HUES64 (cell line): Measurements from ENCODE around the gene MAS1L.

ENCODE experiments used
- H3K27ac ChIP-seq: 2 replicates; pipeline ENCODE4 v1.7.0; 2013; ENCODE audit warnings: low read depth, low read length, inconsistent platforms
- H3K27me3 ChIP-seq: 2 replicates; pipeline ENCODE4 v1.6.1; 2013; ENCODE audit warnings: mild to moderate bottlenecking, low read length; ENCODE audit not compliant: insufficient read depth
- H3K36me3 ChIP-seq: 2 replicates; pipeline ENCODE4 v1.6.1; 2013; ENCODE audit warnings: mild to moderate bottlenecking, low read length; ENCODE audit not compliant: insufficient read depth
- H3K4me1 ChIP-seq: 2 replicates; pipeline ENCODE4 v1.6.1; 2013; ENCODE audit warnings: mild to moderate bottlenecking, low read length, moderate library complexity; ENCODE audit not compliant: insufficient read depth
- H3K4me3 ChIP-seq: 2 replicates; pipeline ENCODE4 v1.5.1; 2013; ENCODE audit warnings: mild to moderate bottlenecking, low read length, moderate library complexity
- H3K9ac ChIP-seq: 2 replicates; pipeline ENCODE4 v1.6.1; 2013; ENCODE audit warnings: mild to moderate bottlenecking, low read depth, low read length
- H3K9me3 ChIP-seq: 2 replicates; pipeline ENCODE4 v1.6.1; 2013; ENCODE audit warnings: low read depth, low read length; ENCODE audit not compliant: insufficient read depth
- WGBS: fragments of 150-250, 120-280 bp; methylation state at CpG from one replicate; pipeline ENCODE4 v1.1.7; 2013; ENCODE audit warnings: missing lambda C conversion rate; 5-methylcytosine and 5-hydroxymethylcytosine counted together

The MAS1L gene

GRCh38 chr6:29510202-29510601 lies 22.4 kb upstream of the MAS1L start:
- no peaks in the 10 kb centered on the region for H3K27me3 ChIP-seq
- no peak overlapping the region for H3K9ac ChIP-seq
- peaks cover 5% of the 10 kb centered on the region for H3K4me1 ChIP-seq
- H3K9me3 ChIP-seq, result no peaks in the 10 kb centered on the region
- 70% methylated on average over 4 of the region's 4 CpGs for WGBS
- H3K4me3 ChIP-seq, result no peak overlapping the region
- no peaks in the 10 kb centered on the region for H3K36me3 ChIP-seq
- H3K27ac ChIP-seq, result no peak overlapping the region

- 88% methylated on average over 9 of the region's 9 CpGs for WGBS
- H3K9ac ChIP-seq, result no peak overlapping the region
- H3K36me3 ChIP-seq, result no peaks in the 10 kb centered on the region
- H3K4me1 ChIP-seq, result peaks cover 5% of the 10 kb centered on the region
- H3K4me3 ChIP-seq, result no peak overlapping the region
- H3K27me3 ChIP-seq, result no peaks in the 10 kb centered on the region
- H3K9me3 ChIP-seq, result no peaks in the 10 kb centered on the region
- no peak overlapping the region for H3K27ac ChIP-seq
Observed at GRCh38 chr6:29509711-29510110, 22.0 kb upstream of the MAS1L start.

GRCh38 chr6:29509239-29509638 lies 21.5 kb upstream of the MAS1L start:
- Histone ChIP-seq H3K4me1 (peaks cover 5% of the 10 kb centered on the region), H3K36me3 (no peaks in the 10 kb centered on the region), H3K9ac (no peak overlapping the region), H3K9me3 (no peaks in the 10 kb centered on the region), H3K27ac (no peak overlapping the region), H3K4me3 (no peak overlapping the region), H3K27me3 (no peaks in the 10 kb centered on the region)
- WGBS, result 86% methylated on average over 6 of the region's 6 CpGs

DNA sequence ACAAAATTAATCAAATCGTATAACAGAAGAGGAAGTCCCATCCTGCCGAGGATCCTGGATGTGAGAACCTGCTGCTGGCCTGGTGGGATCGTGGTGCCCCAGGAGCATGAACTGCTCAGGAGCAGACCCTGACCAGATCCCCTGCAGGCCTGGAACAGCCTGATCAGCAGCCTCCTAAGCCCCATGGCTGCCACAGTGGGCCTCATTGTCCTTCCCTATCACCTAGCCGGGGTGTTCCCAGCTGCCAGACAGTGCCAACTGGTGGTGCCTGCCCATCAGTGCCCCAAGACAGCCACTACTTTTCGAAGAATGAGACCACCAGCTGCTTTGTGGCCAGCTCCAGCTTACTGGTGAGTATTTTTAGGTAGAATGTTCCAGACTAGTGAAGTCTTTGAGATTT lies 19.6 kb upstream of the MAS1L start:
- H3K9me3 ChIP-seq, result no peaks in the 10 kb centered on the region
- H3K27ac ChIP-seq, result no peak overlapping the region
- WGBS, result 94% methylated on average over 5 of the region's 5 CpGs
- no peak overlapping the region for H3K4me3 ChIP-seq
- no peaks in the 10 kb centered on the region for H3K27me3 ChIP-seq
- H3K4me1 ChIP-seq, result peaks cover 5% of the 10 kb centered on the region
- H3K36me3 ChIP-seq, result no peaks in the 10 kb centered on the region
- H3K9ac ChIP-seq, result no peak overlapping the region

DNA sequence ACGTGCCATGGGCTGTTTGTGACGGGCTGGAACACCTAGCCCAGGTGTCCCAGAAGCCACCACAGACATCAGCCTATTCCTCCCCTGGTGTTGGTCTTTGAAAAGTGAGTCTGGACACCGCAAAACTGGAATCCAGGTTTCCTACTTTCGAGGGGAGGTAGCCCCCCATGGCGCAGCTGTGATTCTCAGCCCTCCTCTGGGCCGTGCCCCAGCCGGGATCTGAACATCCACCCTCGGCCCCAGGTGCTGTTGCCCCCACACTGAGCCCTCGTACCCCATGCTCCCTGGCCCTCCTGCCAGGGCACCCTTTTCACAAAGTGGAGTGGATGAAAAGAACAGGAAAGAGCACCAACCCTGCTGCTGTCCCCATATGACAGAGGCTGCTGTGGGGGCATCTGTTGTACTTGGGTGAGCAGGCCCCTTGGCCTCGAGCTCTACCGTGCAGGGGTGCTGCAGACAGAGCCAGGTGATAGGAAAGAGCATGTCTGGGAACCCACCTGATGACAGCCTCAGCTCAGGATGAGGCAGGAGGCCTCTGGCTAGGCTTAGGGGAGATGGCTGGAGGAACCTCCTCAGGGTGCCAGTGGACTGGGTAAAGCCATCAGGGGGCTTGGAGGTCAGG lies 18.8 kb upstream of the MAS1L start:
- Histone ChIP-seq H3K4me1 (peaks cover 5% of the 10 kb centered on the region), H3K27ac (no peak overlapping the region), H3K4me3 (no peak overlapping the region), H3K9me3 (no peaks in the 10 kb centered on the region), H3K9ac (no peak overlapping the region), H3K27me3 (no peaks in the 10 kb centered on the region), H3K36me3 (no peaks in the 10 kb centered on the region)
- 87% methylated on average over 11 of the region's 11 CpGs for WGBS

DNA sequence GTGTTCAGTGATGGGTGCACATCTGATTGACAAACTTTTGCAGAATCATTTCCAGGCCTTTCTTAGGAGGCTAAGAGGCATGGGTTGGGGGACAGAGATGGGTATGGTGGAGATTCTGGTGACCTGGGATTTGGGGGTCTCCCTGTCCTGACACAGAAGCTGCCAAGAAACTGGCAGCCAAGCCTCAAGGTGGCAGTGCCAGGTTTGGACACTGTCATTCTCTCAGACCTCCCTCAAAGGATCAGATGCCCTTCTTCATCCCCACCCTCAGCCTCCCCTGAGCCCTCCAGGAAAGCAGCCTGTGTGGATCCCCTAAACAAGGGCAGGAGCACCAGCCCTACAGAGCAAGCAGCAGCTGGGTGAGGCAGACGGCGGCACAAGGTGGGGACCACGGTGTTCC lies 18.1 kb upstream of the MAS1L start:
- no peaks in the 10 kb centered on the region for H3K27me3 ChIP-seq
- no peaks in the 10 kb centered on the region for H3K36me3 ChIP-seq
- H3K4me3 ChIP-seq, result no peak overlapping the region
- H3K9me3 ChIP-seq, result no peaks in the 10 kb centered on the region
- no peak overlapping the region for H3K9ac ChIP-seq
- peaks cover 5% of the 10 kb centered on the region for H3K4me1 ChIP-seq
- no peak overlapping the region for H3K27ac ChIP-seq
- WGBS, result 95% methylated on average over 3 of the region's 3 CpGs

- Histone ChIP-seq H3K27me3 (no peaks in the 10 kb centered on the region), H3K9me3 (no peaks in the 10 kb centered on the region), H3K36me3 (no peaks in the 10 kb centered on the region), H3K9ac (no peak overlapping the region), H3K27ac (no peak overlapping the region), H3K4me3 (no peak overlapping the region), H3K4me1 (peaks cover under 1% of the 10 kb centered on the region; the same call in 1 of the 2 replicates)
- WGBS, result 94% methylated on average over 2 of the region's 2 CpGs
Observed at GRCh38 chr6:29504961-29505360, 17.2 kb upstream of the MAS1L start.

GRCh38 chr6:29502597-29502996 lies 14.8 kb upstream of the MAS1L start:
- no peak overlapping the region for H3K27ac ChIP-seq
- H3K36me3 ChIP-seq, result no peaks in the 10 kb centered on the region
- no peak overlapping the region for H3K9ac ChIP-seq
- no peak overlapping the region for H3K4me3 ChIP-seq
- no peaks in the 10 kb centered on the region for H3K27me3 ChIP-seq
- no peaks in the 10 kb centered on the region for H3K9me3 ChIP-seq
- H3K4me1 ChIP-seq, result no peaks in the 10 kb centered on the region
- 95% methylated on average over 5 of the region's 5 CpGs for WGBS

DNA sequence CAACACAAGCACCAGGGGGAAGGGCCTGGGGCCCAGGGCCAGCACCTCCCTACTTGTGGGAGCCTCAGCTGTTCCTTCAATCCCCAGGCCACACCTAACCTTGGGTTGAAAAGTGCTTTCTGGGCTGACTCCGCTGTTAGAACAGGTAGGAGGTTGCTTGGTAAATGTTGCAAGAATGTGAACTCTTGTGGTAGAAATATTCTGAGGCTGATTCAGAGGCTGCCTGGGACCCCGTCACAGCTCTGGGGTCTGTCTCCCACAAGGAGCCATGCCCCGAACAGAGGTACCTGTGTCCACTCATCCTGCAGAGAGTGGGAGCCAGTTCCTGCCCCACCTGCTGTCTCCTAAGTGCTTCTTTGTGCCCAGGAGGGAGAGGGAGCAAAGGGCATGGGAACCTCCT lies 14.4 kb upstream of the MAS1L start:
- no peak overlapping the region for H3K4me3 ChIP-seq
- 90% methylated on average over 3 of the region's 3 CpGs for WGBS
- H3K36me3 ChIP-seq, result no peaks in the 10 kb centered on the region
- H3K27me3 ChIP-seq, result no peaks in the 10 kb centered on the region
- H3K9ac ChIP-seq, result no peak overlapping the region
- H3K9me3 ChIP-seq, result no peaks in the 10 kb centered on the region
- H3K27ac ChIP-seq, result no peak overlapping the region
- no peaks in the 10 kb centered on the region for H3K4me1 ChIP-seq

- no peaks in the 10 kb centered on the region for H3K36me3 ChIP-seq
- no peak overlapping the region for H3K9ac ChIP-seq
- no peak overlapping the region for H3K4me3 ChIP-seq
- no peak overlapping the region for H3K27ac ChIP-seq
- H3K4me1 ChIP-seq, result no peaks in the 10 kb centered on the region
- no peaks in the 10 kb centered on the region for H3K27me3 ChIP-seq
- no peaks in the 10 kb centered on the region for H3K9me3 ChIP-seq
- WGBS, result 95% methylated on average over 6 of the region's 6 CpGs
Observed at GRCh38 chr6:29501106-29501505, 13.3 kb upstream of the MAS1L start.

DNA sequence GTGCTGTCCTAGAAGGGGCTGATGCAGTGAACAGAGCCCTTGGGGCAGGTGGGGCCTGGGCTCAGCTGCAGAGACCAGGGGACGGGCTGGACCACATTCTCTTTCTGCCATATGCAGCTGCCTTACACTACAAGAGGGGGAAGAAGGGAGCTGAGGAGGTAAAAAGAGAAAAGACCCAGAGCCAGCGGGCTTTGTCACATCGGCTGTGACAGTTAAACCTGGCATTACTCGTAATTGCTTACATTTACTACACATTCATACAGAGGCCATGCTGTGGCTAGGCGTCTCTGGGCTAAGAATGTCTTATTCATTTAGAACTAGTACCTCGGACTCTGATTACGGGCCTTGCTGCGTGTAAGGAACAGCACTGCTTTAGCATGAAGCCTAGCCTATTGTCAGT lies 12.8 kb upstream of the MAS1L start:
- H3K27me3 ChIP-seq, result no peaks in the 10 kb centered on the region
- no peak overlapping the region for H3K27ac ChIP-seq
- no peaks in the 10 kb centered on the region for H3K36me3 ChIP-seq
- no peaks in the 10 kb centered on the region for H3K4me1 ChIP-seq
- WGBS, result 95% methylated on average over 8 of the region's 8 CpGs
- H3K9me3 ChIP-seq, result no peaks in the 10 kb centered on the region
- no peak overlapping the region for H3K4me3 ChIP-seq
- no peak overlapping the region for H3K9ac ChIP-seq

GRCh38 chr6:29499704-29500103 lies 11.9 kb upstream of the MAS1L start:
- Histone ChIP-seq H3K27ac (no peak overlapping the region), H3K4me3 (no peak overlapping the region), H3K27me3 (no peaks in the 10 kb centered on the region), H3K36me3 (no peaks in the 10 kb centered on the region), H3K9ac (no peak overlapping the region), H3K9me3 (no peaks in the 10 kb centered on the region), H3K4me1 (no peaks in the 10 kb centered on the region)
- 91% methylated on average over 5 of the region's 5 CpGs for WGBS
